ENCODE measurements around the gene PCYT1A. TPM values are rescaled to one million over a fixed set of nuclear protein-coding genes. Genes with fewer than 3 reads are reported as not detected.

PCYT1A gene
- total RNA-seq, 1 experiment from 2014 or later: 63.8 TPM

GRCh38 chr3:196236223-196236622 is 51.3 kb downstream of the PCYT1A start:
- Histone ChIP-seq H4K20me1 (ENCODE audit: low read length) (no peaks in the 10 kb centered on the region), H3F3A (ENCODE audit: low read length, unreplicated experiment) (no peaks in the 10 kb centered on the region), H3K4me3 (ENCODE audit: low read length) (no peak overlapping the region), H3K9ac (ENCODE audit: low read length) (no peak overlapping the region), H2AFZ (ENCODE audit: low read length) (no peak overlapping the region), H3K9me3 (ENCODE audit: low read length) (no peaks in the 10 kb centered on the region), H3K27ac (ENCODE audit: low read length) (no peak overlapping the region), H3K36me3 (ENCODE audit: low read depth, low read length) (peaks cover 23% of the 10 kb centered on the region; the same call in 1 of the 2 replicates), H3K4me1 (ENCODE audit: insufficient read depth, low read length) (no peaks in the 10 kb centered on the region), H3K27me3 (ENCODE audit: low read length) (no peaks in the 10 kb centered on the region), H3K9me2 (replicated peaks; ENCODE audit: low read length) (no peaks in the 10 kb centered on the region), H3K79me2 (ENCODE audit: low read length) (no peaks in the 10 kb centered on the region), H3K4me2 (ENCODE audit: low read length) (no peak overlapping the region)
- POLR2A ChIA-PET (ENCODE audit: unreplicated experiment): no interaction called here
- TF ChIP-seq EZH2phosphoT487 (IDR thresholded peaks at IDR 0.05; ENCODE audit: borderline replicate concordance, low read length) (no peak), EZH2 (IDR thresholded peaks at IDR 0.05; ENCODE audit: low read length, unreplicated experiment) (no peak), CTCF (conservative IDR thresholded peaks at IDR 0.05; ENCODE audit: low read depth, low read length) (no peak)
- BruUV-seq (replicated peaks): TSS peak; percentile 3
- intact Hi-C loops (cut with micrococcal nuclease): no loop called here
- no peak for DNase-seq
- CTCF ChIA-PET: no interaction called here
- no peak for ATAC-seq

GRCh38 chr3:196235452-196236122 is 51.9 kb downstream of the PCYT1A start:
- no peak overlapping the region for H2AFZ ChIP-seq (ENCODE audit: low read length)
- H3K9ac ChIP-seq (ENCODE audit: low read length): no peak overlapping the region
- H3K27ac ChIP-seq (ENCODE audit: low read length): no peak overlapping the region
- no peak overlapping the region for H3K4me2 ChIP-seq (ENCODE audit: low read length)
- CTCF ChIA-PET: no interaction called here
- no peaks in the 10 kb centered on the region for H3K9me2 ChIP-seq (replicated peaks; ENCODE audit: low read length)
- TF ChIP-seq EZH2phosphoT487 (IDR thresholded peaks at IDR 0.05; ENCODE audit: borderline replicate concordance, low read length): no peak
- TF ChIP-seq CTCF (conservative IDR thresholded peaks at IDR 0.05; ENCODE audit: low read depth, low read length): no peak
- TF ChIP-seq EZH2 (IDR thresholded peaks at IDR 0.05; ENCODE audit: low read length, unreplicated experiment): no peak
- intact Hi-C loops (cut with micrococcal nuclease): no loop called here
- no peaks in the 10 kb centered on the region for H3K4me1 ChIP-seq (ENCODE audit: insufficient read depth, low read length)
- no peaks in the 10 kb centered on the region for H4K20me1 ChIP-seq (ENCODE audit: low read length)
- H3K4me3 ChIP-seq (ENCODE audit: low read length): no peak overlapping the region
- peaks cover 22% of the 10 kb centered on the region; the same call in 1 of the 2 replicates for H3K36me3 ChIP-seq (ENCODE audit: low read depth, low read length)
- ATAC-seq (no peak), DNase-seq (no peak)
- H3K27me3 ChIP-seq (ENCODE audit: low read length): no peaks in the 10 kb centered on the region
- no peaks in the 10 kb centered on the region for H3K79me2 ChIP-seq (ENCODE audit: low read length)
- no TSS peak for BruUV-seq (replicated peaks)
- H3F3A ChIP-seq (ENCODE audit: low read length, unreplicated experiment): no peaks in the 10 kb centered on the region
- no peaks in the 10 kb centered on the region for H3K9me3 ChIP-seq (ENCODE audit: low read length)
- POLR2A ChIA-PET (ENCODE audit: unreplicated experiment): no interaction called here

GRCh38 chr3:196232882-196233251 is 54.7 kb downstream of the PCYT1A start:
- H3K36me3 ChIP-seq (ENCODE audit: low read depth, low read length): peaks cover 13% of the 10 kb centered on the region; the same call in 1 of the 2 replicates
- no peaks in the 10 kb centered on the region for H3K9me3 ChIP-seq (ENCODE audit: low read length)
- no peak overlapping the region for H3K4me3 ChIP-seq (ENCODE audit: low read length)
- TF ChIP-seq EZH2phosphoT487 (IDR thresholded peaks at IDR 0.05; ENCODE audit: borderline replicate concordance, low read length) (no peak), EZH2 (IDR thresholded peaks at IDR 0.05; ENCODE audit: low read length, unreplicated experiment) (no peak), CTCF (conservative IDR thresholded peaks at IDR 0.05; ENCODE audit: low read depth, low read length) (no peak)
- H3K27me3 ChIP-seq (ENCODE audit: low read length): no peaks in the 10 kb centered on the region
- no peak for ATAC-seq
- no TSS peak for BruUV-seq (replicated peaks)
- no peaks in the 10 kb centered on the region for H3K79me2 ChIP-seq (ENCODE audit: low read length)
- ChIA-PET POLR2A (ENCODE audit: unreplicated experiment) (no interaction called here), CTCF (no interaction called here)
- no peak overlapping the region for H3K4me2 ChIP-seq (ENCODE audit: low read length)
- H3K9me2 ChIP-seq (replicated peaks; ENCODE audit: low read length): no peaks in the 10 kb centered on the region
- intact Hi-C loops (cut with micrococcal nuclease): no loop called here
- H3K9ac ChIP-seq (ENCODE audit: low read length): no peak overlapping the region
- DNase-seq: no peak
- H4K20me1 ChIP-seq (ENCODE audit: low read length): no peaks in the 10 kb centered on the region
- H3K27ac ChIP-seq (ENCODE audit: low read length): no peak overlapping the region
- no peaks in the 10 kb centered on the region for H3K4me1 ChIP-seq (ENCODE audit: insufficient read depth, low read length)
- no peak overlapping the region for H2AFZ ChIP-seq (ENCODE audit: low read length)
- H3F3A ChIP-seq (ENCODE audit: low read length, unreplicated experiment): no peaks in the 10 kb centered on the region
